Keratinocyte (primary cell): ENCODE data around the gene TXN. TPM values are rescaled to one million over a fixed set of nuclear protein-coding genes. Genes with fewer than 3 reads are reported as not detected.

ENCODE experiments used
- DNase-seq: peaks from one replicate; pipeline ENCODE4 v3.0.0-alpha.2; 2011; ENCODE audit warnings: low read depth, missing footprints, low spot score
- FAIRE-seq: peaks from 2 replicates; lab custom pipeline; 2011; peaks lifted over from hg19 to GRCh38; lab: Jason Lieb, UNC
- H2AFZ ChIP-seq: 2 replicates; pipeline ENCODE4 v1.6.0; 2012; ENCODE audit warnings: low read length, control low read depth, inconsistent platforms; ENCODE audit not compliant: control insufficient read depth
- H3K27ac ChIP-seq: 2 replicates; pipeline ENCODE4 v1.5.1; 2011; ENCODE audit warnings: low read length; ENCODE audit not compliant: control insufficient read depth, insufficient read depth
- H3K27me3 ChIP-seq: 3 replicates; pipeline ENCODE4 v1.6.0; 2011; ENCODE audit warnings: low read length; ENCODE audit not compliant: control insufficient read depth, insufficient read depth; ENCODE audit errors: extremely low read depth
- H3K36me3 ChIP-seq, 2 experiments: 2 replicates in 1 of 2; 3 replicates in 1 of 2; pipeline ENCODE4 v1.5.1; 2011; ENCODE audit warnings: low read length in 2 of 2, mild to moderate bottlenecking in 1 of 2; ENCODE audit not compliant: control insufficient read depth in 2 of 2, insufficient read depth in 2 of 2; ENCODE audit errors: extremely low read depth in 1 of 2
- H3K4me1 ChIP-seq: 3 replicates; pipeline ENCODE4 v1.5.1; 2011; ENCODE audit warnings: low read length; ENCODE audit not compliant: control insufficient read depth, insufficient read depth; ENCODE audit errors: extremely low read depth
- H3K4me2 ChIP-seq: 3 replicates; pipeline ENCODE4 v1.6.0; 2011; ENCODE audit warnings: low read depth, low read length; ENCODE audit not compliant: control insufficient read depth, insufficient read depth; ENCODE audit errors: extremely low read depth
- H3K4me3 ChIP-seq, 3 experiments: fragments of 200-600 bp in 1 of 3; sonication (generic) in 1 of 3; 2 replicates in 2 of 3; 3 replicates in 1 of 3; pipeline ENCODE4 v1.5.1; 2011 to 2016; ENCODE audit warnings: low read length in 3 of 3, mild to moderate bottlenecking in 3 of 3, control low read depth in 2 of 3, inconsistent platforms in 1 of 3, low read depth in 1 of 3, mixed read lengths in 1 of 3, mixed run types in 1 of 3, moderate library complexity in 1 of 3; ENCODE audit not compliant: control insufficient read depth in 2 of 3, insufficient read depth in 2 of 3; ENCODE audit errors: extremely low read depth in 1 of 3
- H3K79me2 ChIP-seq: 2 replicates; pipeline ENCODE4 v1.6.0; 2012; ENCODE audit warnings: low read length; ENCODE audit not compliant: control insufficient read depth, insufficient read depth
- H3K9ac ChIP-seq: 3 replicates; pipeline ENCODE4 v1.6.0; 2011; ENCODE audit warnings: low read length; ENCODE audit not compliant: control insufficient read depth, insufficient read depth; ENCODE audit errors: extremely low read depth
- H3K9me1 ChIP-seq: 3 replicates; pipeline ENCODE4 v1.6.0; 2011; ENCODE audit warnings: low read length; ENCODE audit not compliant: control insufficient read depth, insufficient read depth; ENCODE audit errors: extremely low read depth
- H3K9me3 ChIP-seq: 2 replicates; pipeline ENCODE4 v1.5.1; 2012; ENCODE audit warnings: low read depth, low read length; ENCODE audit not compliant: control insufficient read depth
- H4K20me1 ChIP-seq: 3 replicates; pipeline ENCODE4 v1.6.0; 2011; ENCODE audit warnings: low read length; ENCODE audit not compliant: control insufficient read depth, insufficient read depth; ENCODE audit errors: extremely low read depth
- CTCF ChIP-seq, 3 experiments: IDR thresholded peaks in 1 of 3; conservative IDR thresholded peaks in 1 of 3; optimal IDR thresholded peaks in 1 of 3; 2 replicates in 2 of 3; 3 replicates in 1 of 3; pipeline versions ENCODE3 to v1.5.1; 2011; ENCODE audit warnings: low read length in 3 of 3, mild to moderate bottlenecking in 3 of 3, moderate library complexity in 2 of 3, control low read depth in 1 of 3, inconsistent platforms in 1 of 3; ENCODE audit not compliant: insufficient read depth in 2 of 3; ENCODE audit errors: extremely low read depth in 1 of 3
- EZH2 ChIP-seq: IDR thresholded peaks from one replicate; pipeline ENCODE4 v1.6.1; 2012; ENCODE audit warnings: inconsistent platforms, mild to moderate bottlenecking, low read length, moderate library complexity
- dilution Hi-C: fragments of 300-500 bp; cut with MboI; formaldehyde crosslinking; loops from one replicate; pipeline ENCODE4 v1.7.0; 2020; ENCODE audit warnings: low sequenced_read_pairs; ENCODE audit not compliant: extremely low pct_ligation_motif_present
- polyA plus RNA-seq, 5 experiments: library from polyadenylated mRNA; depleted of rRNA in 3 of 5; stranded (reverse) in 3 of 5; stranded (forward) in 1 of 5; unstranded in 1 of 5; fragments of >200 nt; gene quantifications; 1 replicate in 1 of 5; 2 replicates in 3 of 5; 3 replicates in 1 of 5; pipeline versions ENCODE4 v1.2.1 to v1.2.3, GENCODE V29; 2011 to 2012; ENCODE audit warnings: missing spikeins in 2 of 5, low read depth in 1 of 5, low replicate concordance in 1 of 5

Gene TXN
- polyA plus RNA-seq, 1 donor (not counting 4 experiments of a cell fraction or from before 2014, with no cell fraction given): 1,127 TPM

GRCh38 chr9:110288503-110288902 is 32.2 kb upstream of the TXN start:
- no peak for TF ChIP-seq EZH2
- TF ChIP-seq CTCF (optimal IDR thresholded peaks at IDR 0.05 in 1 of 3, IDR thresholded peaks at IDR 0.05 in 1 of 3, conservative IDR thresholded peaks at IDR 0.05 in 1 of 3; ENCODE audit: extremely low read depth in 1 of 3, insufficient read depth in 2 of 3, low read length in 3 of 3): no peak
- Histone ChIP-seq H3K79me2 (no peaks in the 10 kb centered on the region), H3K4me1 (peaks cover 32% of the 10 kb centered on the region), H3K9me1 (no peaks in the 10 kb centered on the region), H3K4me3 (no peak overlapping the region), H2AFZ (no peak overlapping the region), H3K9me3 (no peaks in the 10 kb centered on the region), H3K9ac (no peak overlapping the region), H3K27ac (no peak overlapping the region), H3K36me3 (no peaks in the 10 kb centered on the region), H3K27me3 (no peaks in the 10 kb centered on the region), H4K20me1 (no peaks in the 10 kb centered on the region), H3K4me2 (no peak overlapping the region)
- dilution Hi-C loops: no loop called here
- DNase-seq: no peak
- FAIRE-seq: no peak

GRCh38 chr9:110287289-110287680 is 31.0 kb upstream of the TXN start:
- dilution Hi-C loops: no loop called here
- peaks cover 29% of the 10 kb centered on the region for H3K4me1 ChIP-seq
- no peaks in the 10 kb centered on the region for H3K27me3 ChIP-seq
- H3K4me2 ChIP-seq: no peak overlapping the region
- H3K79me2 ChIP-seq: no peaks in the 10 kb centered on the region
- H3K9me3 ChIP-seq: no peaks in the 10 kb centered on the region
- H3K27ac ChIP-seq: no peak overlapping the region
- H4K20me1 ChIP-seq: no peaks in the 10 kb centered on the region
- H3K9ac ChIP-seq: no peak overlapping the region
- no peaks in the 10 kb centered on the region for H3K9me1 ChIP-seq
- TF ChIP-seq CTCF (optimal IDR thresholded peaks at IDR 0.05 in 1 of 3, IDR thresholded peaks at IDR 0.05 in 1 of 3, conservative IDR thresholded peaks at IDR 0.05 in 1 of 3; ENCODE audit: extremely low read depth in 1 of 3, insufficient read depth in 2 of 3, low read length in 3 of 3) (no peak), EZH2 (no peak)
- DNase-seq: no peak
- FAIRE-seq: no peak
- H2AFZ ChIP-seq: no peak overlapping the region
- H3K36me3 ChIP-seq: no peaks in the 10 kb centered on the region
- H3K4me3 ChIP-seq: no peak overlapping the region
